ENCODE data around the gene RAB3IL1.

Gene RAB3IL1

DNA sequence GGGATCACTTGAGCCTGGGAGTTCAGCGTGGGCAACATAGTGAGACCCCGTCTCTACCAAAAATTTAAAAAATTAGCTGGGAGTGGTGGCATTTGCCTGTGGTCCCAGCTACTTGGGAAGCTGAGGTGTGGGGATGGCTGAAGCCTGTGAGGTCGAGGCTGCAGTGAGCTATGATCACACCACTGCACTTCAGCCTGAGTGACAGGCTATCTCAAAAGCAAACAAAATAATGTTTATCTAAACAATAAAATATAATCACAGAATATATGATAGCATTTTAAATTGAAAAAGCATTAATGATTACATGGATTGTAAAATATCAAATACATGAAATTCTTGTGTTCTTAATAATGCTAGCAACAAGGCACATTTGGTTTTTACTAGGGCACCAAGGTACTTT lies 35.5 kb upstream of the RAB3IL1 start:
- DNase-seq, result no peak

DNA sequence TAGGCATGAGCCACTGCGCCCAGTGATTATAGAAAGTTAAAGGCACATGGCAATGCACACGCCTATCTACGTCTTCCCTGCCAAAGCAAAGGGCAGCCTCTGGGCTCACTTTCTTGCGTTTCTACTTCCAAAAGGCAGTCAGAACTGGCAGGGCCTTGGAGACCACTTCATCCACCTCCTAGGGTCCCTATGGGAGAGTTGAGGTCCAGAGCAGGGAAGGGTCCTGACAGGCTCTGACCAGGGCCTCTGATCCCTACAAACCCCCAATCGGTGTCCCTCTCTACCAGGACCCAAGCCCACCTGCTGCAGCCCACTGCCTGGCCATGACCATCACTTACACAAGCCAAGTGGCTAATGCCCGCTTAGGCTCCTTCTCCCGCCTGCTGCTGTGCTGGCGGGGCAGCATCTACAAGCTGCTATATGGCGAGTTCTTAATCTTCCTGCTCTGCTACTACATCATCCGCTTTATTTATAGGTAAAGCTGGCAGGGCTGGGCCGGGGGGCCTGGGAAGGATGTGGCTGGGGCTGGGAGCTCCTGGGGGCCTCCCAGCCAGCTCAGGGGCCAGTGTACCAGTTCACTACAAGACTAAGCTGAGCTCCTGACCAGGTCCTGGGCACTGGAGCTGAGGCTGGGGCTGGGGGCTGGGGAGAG lies 34.2 kb upstream of the RAB3IL1 start:
- peak; percentile 30 for DNase-seq

DNA sequence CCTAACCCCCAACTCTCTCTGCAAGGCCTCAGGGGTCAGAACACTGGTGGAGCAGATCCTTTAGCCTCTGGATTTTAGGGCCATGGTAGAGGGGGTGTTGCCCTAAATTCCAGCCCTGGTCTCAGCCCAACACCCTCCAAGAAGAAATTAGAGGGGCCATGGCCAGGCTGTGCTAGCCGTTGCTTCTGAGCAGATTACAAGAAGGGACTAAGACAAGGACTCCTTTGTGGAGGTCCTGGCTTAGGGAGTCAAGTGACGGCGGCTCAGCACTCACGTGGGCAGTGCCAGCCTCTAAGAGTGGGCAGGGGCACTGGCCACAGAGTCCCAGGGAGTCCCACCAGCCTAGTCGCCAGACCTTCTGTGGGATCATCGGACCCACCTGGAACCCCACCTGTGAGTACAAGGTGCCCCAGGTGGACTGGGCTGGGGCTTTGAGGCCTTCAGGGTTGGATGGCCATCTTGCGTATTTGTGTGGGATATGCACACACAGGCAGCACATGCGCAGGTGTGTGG lies 32.7 kb upstream of the RAB3IL1 start, which contains the start of gene BEST1:
Gene BEST1, plus strand, starts transcription at position 317 of the 513 bp plus-strand sequence. CDS start 1,456 bp downstream, outside the sequence.
- DNase-seq, result no peak

DNA sequence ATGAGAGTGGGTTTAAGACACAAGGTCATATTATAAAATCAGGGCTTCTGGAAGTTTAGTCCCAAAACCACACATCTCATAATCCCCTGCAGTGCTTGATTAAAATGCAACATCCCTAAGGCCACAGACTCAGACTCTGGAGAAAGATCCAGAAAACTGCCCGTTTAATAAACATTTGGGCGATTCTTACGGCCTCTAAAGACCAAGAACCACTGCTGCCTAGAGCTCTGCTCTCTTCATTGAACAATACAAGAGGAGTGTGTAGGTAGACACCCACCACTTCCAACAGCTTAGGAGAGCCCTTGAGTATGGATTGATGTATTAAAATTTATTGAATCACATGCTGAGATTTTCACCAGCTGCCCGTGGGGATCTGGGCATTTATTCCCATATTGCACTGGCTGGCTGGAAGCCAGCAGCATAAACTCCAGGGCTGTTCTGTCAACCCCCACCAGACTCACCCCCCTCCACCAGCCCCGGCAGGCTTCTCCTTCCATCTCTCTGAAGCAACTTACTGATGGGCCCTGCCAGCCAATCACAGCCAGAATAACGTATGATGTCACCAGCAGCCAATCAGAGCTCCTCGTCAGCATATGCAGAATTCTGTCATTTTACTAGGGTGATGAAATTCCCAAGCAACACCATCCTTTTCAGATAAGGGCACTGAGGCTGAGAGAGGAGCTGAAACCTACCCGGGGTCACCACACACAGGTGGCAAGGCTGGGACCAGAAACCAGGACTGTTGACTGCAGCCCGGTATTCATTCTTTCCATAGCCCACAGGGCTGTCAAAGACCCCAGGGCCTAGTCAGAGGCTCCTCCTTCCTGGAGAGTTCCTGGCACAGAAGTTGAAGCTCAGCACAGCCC lies 32.0 kb upstream of the RAB3IL1 start:
- DNase-seq, result peak; percentile 71

DNA sequence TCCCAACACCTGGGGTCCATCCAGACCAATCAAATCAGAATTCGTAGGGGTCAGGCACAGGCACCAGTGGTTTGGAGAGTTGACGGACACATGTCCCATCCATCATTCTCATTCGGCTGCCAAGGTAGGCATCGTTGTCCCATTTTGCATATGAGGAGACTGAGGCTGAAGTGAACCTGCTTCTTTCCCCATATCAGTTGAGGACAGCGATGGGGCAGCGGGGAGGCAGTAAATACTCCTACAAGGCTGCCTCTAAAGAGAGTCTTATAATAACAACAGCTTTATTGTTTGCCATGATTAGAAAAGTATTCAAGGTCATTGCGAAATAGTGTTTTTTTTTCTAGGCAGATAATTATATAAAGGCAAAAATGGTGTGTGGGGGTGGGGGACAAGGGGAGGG lies 31.1 kb upstream of the RAB3IL1 start:
- no peak for DNase-seq

DNA sequence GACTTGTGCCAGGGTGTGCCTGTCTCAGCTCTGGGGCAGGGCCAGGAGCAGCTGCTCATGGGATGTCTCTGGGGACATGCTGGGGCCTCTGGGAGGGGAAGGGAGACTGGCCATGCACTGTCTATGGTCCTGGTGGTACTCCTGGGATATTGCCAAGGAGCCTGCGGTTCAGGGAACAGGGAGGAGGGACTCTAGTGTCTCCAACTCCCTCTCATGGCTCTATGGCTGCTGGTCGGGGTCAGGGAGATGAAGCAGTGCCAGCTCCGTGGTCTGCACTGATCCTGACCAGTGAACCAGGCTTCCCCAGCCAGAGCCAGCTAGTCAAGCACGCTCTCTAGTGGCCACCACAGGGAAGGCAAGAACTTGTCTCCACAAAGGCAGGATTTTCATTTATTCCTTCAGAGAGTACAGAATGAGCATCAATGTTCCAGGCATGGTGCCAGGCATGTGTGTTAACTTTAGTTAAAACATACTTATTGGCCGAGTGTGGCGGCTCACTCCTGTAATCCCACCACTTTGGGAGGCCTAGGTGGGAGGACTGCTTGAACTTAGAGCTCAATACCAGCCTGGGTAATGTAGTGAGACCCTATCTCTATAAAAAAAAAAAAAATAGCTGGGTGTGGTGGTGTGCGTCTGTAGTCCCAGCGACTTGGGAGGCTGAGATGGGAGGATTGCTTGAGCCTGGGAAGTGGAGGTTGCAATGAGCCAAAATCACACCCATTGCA lies 30.3 kb upstream of the RAB3IL1 start:
- DNase-seq, result peak; percentile 76

DNA sequence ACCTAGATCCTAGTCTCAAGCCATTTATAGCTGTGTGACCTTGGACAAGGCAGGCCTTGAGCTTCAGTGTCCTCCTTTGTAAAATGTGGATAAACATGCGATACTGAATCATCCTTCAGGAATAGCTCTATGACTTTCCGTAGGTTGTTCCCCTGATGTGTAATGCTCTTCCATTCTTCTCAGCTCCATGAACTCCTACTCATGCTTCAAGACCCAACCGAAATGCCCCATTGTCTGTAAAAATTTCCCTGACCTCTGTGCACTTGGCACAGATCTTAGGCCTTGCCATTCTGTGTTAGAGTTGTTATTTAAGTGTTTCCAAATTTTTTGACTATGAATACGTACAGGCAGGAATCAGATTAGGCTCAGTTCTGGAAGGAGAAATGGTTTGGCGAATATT lies 29.5 kb upstream of the RAB3IL1 start:
- no peak for DNase-seq

DNA sequence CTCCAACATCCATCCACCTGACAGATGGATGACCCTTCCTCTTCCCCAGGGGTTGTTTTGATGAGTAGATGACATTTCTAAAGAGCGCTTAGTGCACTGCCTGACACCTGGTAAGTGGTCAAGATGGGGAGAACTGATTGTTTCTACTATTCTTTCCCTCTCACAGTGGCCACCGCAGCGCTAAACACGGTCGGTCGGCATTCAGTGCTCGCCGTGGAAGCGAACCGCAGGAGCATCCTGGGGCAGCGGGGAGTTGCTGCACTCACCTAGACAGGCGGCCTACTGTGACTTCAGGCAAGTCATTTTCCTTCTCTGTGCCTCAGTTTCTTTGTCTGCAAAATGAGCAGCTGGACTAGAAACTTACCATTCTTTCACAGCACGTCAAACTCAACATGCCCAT lies 27.8 kb upstream of the RAB3IL1 start:
- DNase-seq, result no peak

DNA sequence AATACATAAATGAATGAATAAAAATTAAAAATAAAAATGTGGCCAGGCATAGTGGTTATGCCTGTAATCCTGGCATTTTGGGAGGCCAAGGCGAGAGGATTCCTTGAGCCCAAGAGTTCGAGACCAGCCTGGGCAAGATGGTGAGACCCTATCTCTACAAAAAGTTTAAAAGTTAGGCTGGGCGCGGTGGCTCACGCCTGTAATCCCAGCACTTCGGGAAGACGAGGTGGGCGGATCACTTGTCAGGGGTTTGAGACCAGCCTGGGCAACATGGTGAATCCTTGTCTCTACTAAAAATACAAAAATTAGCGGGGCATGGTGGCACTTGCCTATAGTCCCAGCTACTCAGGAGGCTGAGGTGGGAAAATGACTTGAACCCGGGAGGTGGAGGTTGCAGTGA lies 23.1 kb upstream of the RAB3IL1 start:
- DNase-seq, result no peak

DNA sequence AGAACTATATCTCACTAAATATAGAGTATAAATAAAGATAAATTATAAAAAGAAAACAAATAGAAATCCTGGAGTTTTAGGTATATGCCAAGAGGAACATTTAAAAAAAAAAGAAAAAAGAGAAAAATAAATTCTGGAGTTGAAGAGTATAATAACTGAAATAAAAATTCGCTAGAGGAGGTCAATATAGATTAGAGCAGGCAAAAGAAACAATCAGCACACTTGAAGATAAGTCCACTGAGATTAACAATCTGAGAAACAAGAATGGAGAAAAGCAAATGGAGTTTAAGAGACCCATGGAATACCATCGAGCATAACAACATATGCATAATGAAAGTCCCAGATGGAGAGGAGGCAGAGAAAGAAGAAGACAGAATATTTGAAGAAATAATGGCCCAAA lies 18.5 kb upstream of the RAB3IL1 start:
- DNase-seq, result no peak

DNA sequence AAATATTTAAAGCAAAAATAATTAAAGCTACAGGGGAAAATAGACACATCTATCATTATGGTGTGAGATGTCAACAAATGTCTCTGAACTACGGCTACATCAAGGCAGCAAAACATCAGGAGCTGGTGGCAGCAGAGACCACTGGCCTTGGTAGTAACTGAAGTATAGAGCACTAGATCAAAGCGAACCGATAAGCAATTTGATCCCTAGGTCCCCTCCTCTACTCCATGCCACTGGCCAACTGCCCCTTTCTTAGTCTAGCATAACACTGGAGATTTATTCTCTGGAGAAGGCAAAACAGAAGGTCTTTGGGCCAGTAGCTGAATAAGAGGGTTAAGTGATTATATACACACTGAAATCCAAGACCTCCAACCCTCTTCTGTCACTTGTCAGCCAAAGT lies 13.6 kb upstream of the RAB3IL1 start:
- DNase-seq, result peak; percentile 12

DNA sequence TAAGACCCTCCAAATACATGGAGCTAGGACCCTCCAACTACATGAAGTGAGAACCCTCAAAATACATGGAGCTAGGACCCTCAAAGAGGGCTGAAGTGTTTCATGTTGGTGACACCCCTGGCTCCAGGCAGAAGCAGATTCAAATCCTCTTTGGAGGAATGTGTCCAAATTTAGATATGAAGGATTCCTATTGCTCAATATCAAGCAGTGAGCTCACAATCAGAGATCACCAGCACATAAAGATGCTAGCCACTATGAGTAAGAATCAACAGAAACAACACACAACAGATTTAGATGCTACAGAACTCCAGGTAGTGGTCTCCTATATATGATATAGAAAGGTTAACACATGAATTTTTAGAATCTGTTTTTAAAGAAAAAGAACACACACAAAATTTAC lies 11.2 kb upstream of the RAB3IL1 start:
- no peak for DNase-seq

DNA sequence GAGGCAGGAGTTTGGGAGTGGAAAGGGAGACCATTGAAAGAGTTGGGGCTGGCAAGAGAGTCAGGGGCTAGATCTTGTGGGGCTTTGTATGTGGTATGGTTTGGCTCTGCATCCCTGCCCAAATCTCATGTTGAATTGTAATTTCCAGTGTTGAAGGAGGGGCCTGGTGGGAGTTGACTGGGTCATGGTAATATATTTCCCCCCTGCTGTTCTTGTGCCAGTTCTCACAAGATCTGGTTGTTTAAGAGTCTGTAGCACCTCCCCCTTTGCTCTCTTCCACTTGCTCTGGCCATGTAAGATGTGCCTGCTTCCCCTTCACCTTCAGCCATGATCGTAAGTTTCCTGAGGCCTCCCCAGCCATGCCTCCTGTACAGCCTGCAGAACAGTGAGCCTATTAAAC lies 10.1 kb upstream of the RAB3IL1 start:
- no peak for DNase-seq

DNA sequence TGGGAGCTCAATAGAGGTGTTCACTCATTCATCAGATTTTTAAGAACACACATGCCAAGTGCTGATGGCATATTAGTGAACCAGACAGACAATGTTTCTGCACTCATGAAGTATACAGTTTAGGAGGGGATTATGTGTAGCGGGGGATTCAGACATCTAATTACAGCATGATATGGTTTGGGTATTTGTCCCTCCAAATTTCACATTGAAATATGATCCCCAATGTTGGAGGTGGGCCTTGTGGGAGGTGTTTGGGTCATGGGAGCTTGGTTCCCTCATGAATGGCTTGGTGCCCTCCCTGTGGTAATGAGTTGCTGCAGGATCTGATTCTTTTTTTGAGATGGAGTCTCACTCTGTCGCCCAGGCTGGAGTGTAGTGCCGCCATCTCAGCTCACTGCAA lies 8.9 kb upstream of the RAB3IL1 start:
- no peak for DNase-seq

DNA sequence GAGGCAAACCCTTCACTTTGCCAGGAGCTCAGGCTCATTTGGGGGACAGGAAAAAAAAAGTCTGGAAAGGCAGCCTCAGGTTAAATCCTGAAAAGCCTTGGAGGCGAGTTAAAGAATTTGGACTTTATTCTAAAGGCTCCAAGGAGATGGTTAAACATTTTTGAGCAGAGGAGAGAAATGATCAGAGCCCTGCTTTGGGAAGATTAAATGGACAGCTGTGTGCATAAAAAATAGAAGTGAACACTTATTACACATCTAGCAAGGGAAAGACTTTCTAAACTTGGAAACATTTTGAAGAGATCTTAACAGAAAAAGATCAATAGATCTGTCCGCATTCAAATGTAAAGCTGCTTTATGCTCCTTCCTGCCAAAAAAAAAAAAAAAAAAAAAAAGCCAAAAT lies 8.4 kb upstream of the RAB3IL1 start:
- no peak for DNase-seq

DNA sequence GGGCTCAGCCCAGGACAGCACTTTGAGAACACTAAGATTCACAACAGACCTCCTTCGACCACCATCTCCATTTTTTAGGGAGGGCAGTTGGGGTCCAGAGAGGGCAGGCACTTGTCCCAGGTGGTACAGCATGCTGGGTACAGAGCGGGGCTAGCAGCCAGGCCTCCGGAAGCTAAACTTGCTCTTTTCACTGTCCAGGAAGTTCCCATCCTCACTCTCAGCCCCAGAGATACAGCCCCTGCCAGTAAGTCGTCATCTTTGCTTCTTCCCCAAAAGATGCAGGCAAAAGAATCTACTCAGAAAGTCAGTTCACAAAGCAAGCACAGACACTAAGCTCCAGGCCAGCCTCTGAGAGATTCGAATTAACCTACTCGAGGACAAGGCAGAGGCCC lies 6.7 kb upstream of the RAB3IL1 start:
- no peak for DNase-seq

DNA sequence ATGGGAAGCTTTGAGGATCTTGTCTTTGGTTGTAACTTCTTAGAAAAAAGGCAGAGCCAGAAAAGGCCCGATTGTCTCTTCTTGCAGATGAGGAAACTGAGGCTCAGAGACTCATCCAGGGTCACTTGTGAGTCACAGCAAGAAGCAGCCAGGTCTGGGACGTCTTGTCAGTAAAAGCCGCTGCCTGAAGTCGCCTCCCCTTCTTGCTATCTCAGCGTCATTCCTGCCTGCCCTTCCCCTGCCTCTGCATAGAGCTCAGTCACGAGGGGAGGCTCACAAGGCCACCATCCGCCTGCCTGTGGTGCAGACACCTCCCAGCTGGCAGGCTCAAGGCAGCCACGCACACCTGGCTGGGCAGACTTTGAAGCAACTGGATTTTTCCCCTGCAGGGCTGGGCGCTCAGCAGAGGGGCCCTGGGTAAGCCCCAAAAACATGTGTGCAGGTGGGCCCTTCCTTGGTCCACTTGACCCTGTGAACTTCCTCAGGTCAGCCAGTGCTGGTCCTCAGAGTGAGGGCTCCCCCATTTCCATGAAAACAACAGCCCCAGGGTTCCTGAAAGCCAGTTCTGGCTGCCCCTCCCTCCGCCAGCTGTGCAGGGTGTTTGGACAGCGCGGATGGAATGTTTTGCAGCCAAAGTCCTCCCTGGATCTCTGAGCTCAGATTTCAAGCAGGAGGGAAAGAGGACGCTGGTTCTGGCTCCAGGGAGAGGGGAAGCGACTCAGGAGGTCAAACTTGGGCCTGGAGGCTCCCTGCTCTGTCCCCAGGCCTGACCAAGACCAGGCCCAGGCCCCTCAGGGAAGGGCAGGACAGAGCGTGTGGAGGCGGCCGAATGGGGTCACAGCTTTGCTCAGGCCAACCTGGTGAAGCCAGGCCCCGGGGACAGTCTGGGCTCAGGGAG lies 6.0 kb upstream of the RAB3IL1 start:
- DNase-seq, result no peak

DNA sequence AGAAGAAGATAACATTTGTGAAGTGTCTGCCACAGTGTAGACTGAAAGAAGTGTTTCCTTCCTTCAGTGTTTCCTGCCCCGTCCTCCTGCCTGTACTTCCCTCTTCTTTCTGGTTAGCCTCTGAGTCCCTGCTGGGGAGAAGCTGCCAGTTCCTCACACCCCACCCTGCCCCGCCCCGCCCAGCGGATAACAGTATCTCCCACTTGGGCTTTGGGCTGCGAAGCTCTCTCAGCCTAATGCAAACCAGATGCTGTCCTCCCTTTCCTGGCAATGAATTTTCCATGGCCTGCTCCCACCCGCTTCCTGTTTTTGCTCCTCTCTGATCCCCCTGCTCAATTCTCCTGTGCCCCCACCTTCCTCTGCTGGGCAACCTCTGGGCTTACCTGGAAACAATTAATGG lies 5.2 kb upstream of the RAB3IL1 start:
- DNase-seq, result no peak

DNA sequence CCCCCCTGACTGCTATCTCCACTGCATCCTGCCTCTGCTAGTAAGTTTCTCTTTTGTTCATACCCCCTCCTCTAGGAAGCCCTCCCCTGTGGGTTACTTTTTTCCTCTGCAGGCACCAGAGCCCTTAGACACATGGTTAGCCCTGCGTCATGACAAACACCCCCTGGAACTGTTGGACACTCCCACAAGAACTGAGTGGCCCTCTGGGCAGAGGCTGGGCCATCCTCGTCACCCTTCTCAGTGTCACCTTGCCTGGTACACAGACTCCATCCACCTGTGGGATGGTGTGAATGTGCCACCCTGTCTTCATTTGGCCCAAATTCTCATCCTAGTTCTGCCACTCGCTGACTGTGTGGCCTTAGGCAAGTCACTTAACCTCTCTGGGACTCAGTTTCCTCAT lies 4.1 kb upstream of the RAB3IL1 start:
- DNase-seq, result no peak

DNA sequence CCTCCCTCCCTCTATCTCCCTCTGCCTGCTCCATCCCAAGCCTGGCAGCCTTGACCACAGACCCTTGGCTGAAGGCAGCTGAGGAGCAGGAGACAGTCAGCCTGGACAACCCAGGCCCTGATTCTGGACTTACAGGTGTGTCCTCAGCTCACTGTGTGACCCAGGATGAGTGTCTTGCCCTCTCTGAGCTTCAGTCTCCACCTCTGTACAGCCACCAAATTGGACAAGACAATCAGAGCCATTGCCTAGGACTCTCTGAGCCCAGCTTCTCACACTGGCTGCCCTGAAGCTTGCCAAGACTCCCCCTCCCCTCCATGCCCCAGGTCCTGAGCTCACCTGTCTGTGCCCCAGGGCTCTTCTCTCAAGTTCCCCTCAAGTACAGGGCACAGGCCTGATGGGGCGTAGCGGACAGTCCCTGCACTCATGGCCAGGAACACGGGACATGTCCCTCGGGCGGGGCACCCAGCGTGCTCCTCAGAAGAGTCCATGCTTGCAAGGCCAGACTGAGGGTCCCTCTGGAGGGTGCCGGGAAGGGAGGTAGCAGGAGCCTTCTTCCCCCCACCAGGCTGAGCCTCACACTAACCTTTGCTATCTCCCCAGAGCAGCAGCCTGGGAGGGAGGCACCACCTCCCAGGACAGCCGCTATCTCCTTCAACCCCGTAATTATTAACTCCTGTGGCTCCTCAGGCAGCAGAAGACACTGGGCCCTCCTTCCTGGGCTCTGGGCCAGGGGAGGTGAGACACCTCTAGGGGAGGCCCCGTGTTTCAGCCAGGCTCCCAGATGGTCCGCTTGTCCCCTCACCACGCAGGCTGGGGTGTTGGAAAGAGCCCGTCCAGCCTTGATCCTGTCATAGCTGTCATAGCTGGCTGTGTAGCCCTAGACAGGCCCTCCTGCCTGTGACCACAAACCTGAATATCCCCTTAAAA lies 2.6 kb upstream of the RAB3IL1 start:
- DNase-seq, result no peak

DNA sequence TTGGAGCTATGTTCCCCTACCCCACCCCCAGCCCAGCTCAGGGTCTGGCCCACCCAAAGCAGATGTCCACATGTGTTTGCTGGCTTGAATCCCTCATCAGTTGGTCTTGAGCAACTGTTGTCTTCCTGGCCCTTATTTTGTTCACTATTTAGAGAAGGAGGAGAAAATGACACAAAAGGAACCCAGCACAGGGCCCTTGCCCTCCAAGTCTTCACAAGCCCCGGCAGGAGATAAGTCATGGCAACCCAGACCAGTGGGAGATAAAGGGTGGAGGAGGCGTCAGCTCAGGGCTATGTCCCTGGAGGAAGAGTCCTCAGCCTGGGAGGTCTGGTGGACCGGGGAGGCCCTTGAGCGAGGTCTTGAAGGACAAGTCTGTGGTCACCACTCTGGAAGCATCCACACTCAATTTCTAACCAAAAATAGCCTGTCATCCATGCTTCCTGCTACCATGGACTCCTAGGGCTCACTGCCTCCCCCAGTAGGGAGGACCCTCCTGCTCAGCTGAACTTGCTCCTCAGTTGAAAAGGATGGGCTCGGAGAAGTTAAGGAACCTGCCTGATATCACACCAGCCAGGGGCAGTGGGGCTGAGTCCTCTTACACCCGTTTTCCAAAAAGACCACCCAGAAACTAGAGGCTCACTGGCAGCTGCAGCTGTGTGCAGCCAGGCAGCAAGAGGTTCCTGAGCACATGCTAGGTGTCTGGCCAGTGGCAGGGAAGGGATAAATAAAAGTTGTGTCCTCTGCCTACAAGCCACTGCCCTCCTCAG lies 1.8 kb upstream of the RAB3IL1 start:
- no peak for DNase-seq
